BJ (cell line): ENCODE measurements around the gene POLD2. TPM values are rescaled to one million over a fixed set of nuclear protein-coding genes. Genes with fewer than 3 reads are reported as not detected.

Experiments used
- CTCF ChIA-PET: fragments of 350-600 bp; formaldehyde crosslinking; extraction: SDS; loops from one replicate; lab custom pipeline; 2021; ENCODE audit warnings: antibody characterized with exemption, inconsistent platforms; lab: Yijun Ruan, JAX
- POLR2A ChIA-PET: fragments of 300-600 bp; sonication (Branson Sonifier 250); formaldehyde crosslinking; extraction: SDS; loops from one replicate; lab custom pipeline; 2021; ENCODE audit warnings: antibody characterized with exemption; lab: Charles Lee
- DNase-seq: peaks from one replicate; pipeline ENCODE4 v3.0.0-alpha.2; 2011; ENCODE audit warnings: low read depth
- H3K27me3 ChIP-seq: 2 replicates; pipeline ENCODE4 v1.6.0; 2011; ENCODE audit warnings: low read length; ENCODE audit not compliant: control insufficient read depth, insufficient read depth
- H3K36me3 ChIP-seq: 2 replicates; pipeline ENCODE4 v1.5.1; 2011; ENCODE audit warnings: low read length; ENCODE audit not compliant: control insufficient read depth, insufficient read depth
- H3K4me3 ChIP-seq: 2 replicates; pipeline ENCODE4 v1.5.1; 2011; ENCODE audit warnings: low read depth, mild to moderate bottlenecking, control low read depth, low read length
- CTCF ChIP-seq: IDR thresholded peaks from 2 replicates; pipeline ENCODE4 v1.5.1; 2011; ENCODE audit warnings: low read depth, mild to moderate bottlenecking, control low read depth, inconsistent platforms, low read length, moderate library complexity; ENCODE audit not compliant: insufficient read depth
- polyA plus RNA-seq: library from polyadenylated mRNA; depleted of rRNA; stranded (reverse); fragments of >200 nt; gene quantifications from 2 replicates; pipeline ENCODE4 v1.2.3, GENCODE V29; 2011

The POLD2 gene
- polyA plus RNA-seq, 1 experiment, result 87.2 TPM

- TF ChIP-seq CTCF, result no peak
- POLR2A ChIA-PET, result no interaction called here
- CTCF ChIA-PET, result no interaction called here
Measured at GRCh38 chr7:44158873-44159631, 35.7 kb upstream of the POLD2 start.

GRCh38 chr7:44158096-44158872 is 34.9 kb upstream of the POLD2 start:
- DNase-seq, result no peak
- CTCF ChIA-PET, result interaction anchor here (1.8 kb wide), 1 partner anchor 43 kb away, joined by 5 read pairs; the partner anchor contains the start of gene YKT6
- POLR2A ChIA-PET, result no interaction called here
- no peak overlapping the region for H3K4me3 ChIP-seq
- TF ChIP-seq CTCF, result no peak
- H3K27me3 ChIP-seq, result no peaks in the 10 kb centered on the region
- H3K36me3 ChIP-seq, result no peaks in the 10 kb centered on the region

More at GRCh38 chr7:44158873-44159631, 35.7 kb upstream of the POLD2 start:
- DNase-seq, result no peak
- Histone ChIP-seq H3K27me3 (no peaks in the 10 kb centered on the region), H3K36me3 (no peaks in the 10 kb centered on the region), H3K4me3 (no peak overlapping the region)

- Histone ChIP-seq H3K4me3 (no peak overlapping the region), H3K27me3 (no peaks in the 10 kb centered on the region), H3K36me3 (no peaks in the 10 kb centered on the region)
- no peak for TF ChIP-seq CTCF
- CTCF ChIA-PET, result interaction anchor here (1.8 kb wide), 1 partner anchor 44 kb away, joined by 5 read pairs; the partner anchor contains the start of gene YKT6
- POLR2A ChIA-PET, result no interaction called here
- no peak for DNase-seq
Measured at GRCh38 chr7:44157116-44158080, 34.0 kb upstream of the POLD2 start.

- ChIA-PET POLR2A (no interaction called here), CTCF (interaction anchor here (1.8 kb wide), 1 partner anchor 45 kb away, joined by 5 read pairs; the partner anchor contains the start of gene YKT6)
- TF ChIP-seq CTCF, result no peak
- no peaks in the 10 kb centered on the region for H3K27me3 ChIP-seq
- no peak overlapping the region for H3K4me3 ChIP-seq
- DNase-seq, result no peak
- H3K36me3 ChIP-seq, result no peaks in the 10 kb centered on the region
Measured at GRCh38 chr7:44156453-44157010, 33.2 kb upstream of the POLD2 start.
